K562 (cell line): ENCODE results near the gene YLPM1. TPM values are rescaled to one million over a fixed set of nuclear protein-coding genes. Genes with fewer than 3 reads are reported as not detected.

Experiments used
- ATAC-seq: fragments of 200-7000 bp; cut with Tn5 transposase; 3 replicates; pipeline ENCODE4 v1.9.1; 2020; ENCODE audit warnings: moderate library complexity
- BruUV-seq: library from RNA; stranded (reverse); fragments of 400-500 nt; replicated peaks from 2 replicates; lab custom pipeline; 2021; lab: Mats Ljungman, UMichigan
- CTCF ChIA-PET: fragments of 300-600 bp; formaldehyde crosslinking; extraction: SDS; loops from one replicate; lab custom pipeline; 2021; ENCODE audit warnings: low intra/inter-chr PET ratio; lab: Yijun Ruan, JAX
- POLR2A ChIA-PET: fragments of 300-600, 350-650 bp; sonication (Branson Sonifier 250); formaldehyde crosslinking; extraction: SDS; loops from one replicate; lab custom pipeline; 2021; ENCODE audit warnings: antibody characterized with exemption, inconsistent platforms; lab: Yijun Ruan, JAX
- DNase-seq, 4 experiments: peaks; one replicate each; pipeline versions ENCODE4 v3.0.0 to v3.0.0-alpha.2; 2011 to 2018; ENCODE audit warnings: low spot score in 3 of 4, mixed read lengths in 3 of 4; ENCODE audit errors: extremely low read depth in 1 of 4
- FAIRE-seq: peaks from 2 replicates; lab custom pipeline; 2011; peaks lifted over from hg19 to GRCh38; lab: Jason Lieb, UNC
- H2AFZ ChIP-seq: 2 replicates; pipeline ENCODE4 v1.6.0; 2011; ENCODE audit warnings: low read depth, low read length, control low read depth, inconsistent platforms
- H3K27ac ChIP-seq: fragments of 200-600 bp; 3 replicates; pipeline ENCODE4 v1.8.0; 2011; ENCODE audit warnings: low read depth, mild to moderate bottlenecking, control low read depth, inconsistent platforms, low read length, moderate library complexity, mixed read lengths; ENCODE audit errors: extremely low read depth
- H3K27me3 ChIP-seq, 2 experiments: fragments of 300-600 bp in 1 of 2; 2 replicates in 1 of 2; 3 replicates in 1 of 2; pipeline versions ENCODE4 v1.6.0 to v1.8.0; 2011; ENCODE audit warnings: inconsistent platforms in 2 of 2, low read length in 2 of 2, mild to moderate bottlenecking in 1 of 2, mixed read lengths in 1 of 2, moderate library complexity in 1 of 2; ENCODE audit not compliant: control insufficient read depth in 2 of 2, insufficient read depth in 2 of 2
- H3K36me3 ChIP-seq: fragments of 300-600 bp; 3 replicates; pipeline ENCODE4 v1.8.0; 2011; ENCODE audit warnings: mild to moderate bottlenecking, low read length, inconsistent platforms; ENCODE audit not compliant: control insufficient read depth, insufficient read depth
- H3K4me1 ChIP-seq, 2 experiments: fragments of 200-600 bp in 1 of 2; replicated peaks in 1 of 2; 2 replicates in 1 of 2; 3 replicates in 1 of 2; pipeline versions ENCODE4 v1.5.1 to v1.8.0; 2011; ENCODE audit warnings: inconsistent platforms in 2 of 2, low read length in 2 of 2, mild to moderate bottlenecking in 1 of 2, mixed read lengths in 1 of 2, moderate library complexity in 1 of 2; ENCODE audit not compliant: control insufficient read depth in 2 of 2, insufficient read depth in 2 of 2
- H3K4me2 ChIP-seq: 2 replicates; pipeline ENCODE4 v1.6.1; 2011; ENCODE audit warnings: low read length, control low read depth, inconsistent platforms, mixed read lengths; ENCODE audit not compliant: insufficient read depth
- H3K4me3 ChIP-seq: fragments of 200-600 bp; sonication (generic), shearing (Covaris generic); 2 replicates; pipeline ENCODE4 v1.5.1; 2016; ENCODE audit warnings: control low read depth, inconsistent platforms
- H3K79me2 ChIP-seq: fragments of 200-600 bp; 3 replicates; pipeline ENCODE4 v1.8.0; 2011; ENCODE audit warnings: low read length, inconsistent platforms; ENCODE audit not compliant: control insufficient read depth, insufficient read depth
- H3K9ac ChIP-seq, 2 experiments: 2 replicates each; pipeline versions ENCODE4 v1.6.0 to v1.6.1; 2011; ENCODE audit warnings: low read depth in 2 of 2, low read length in 2 of 2, control low read depth in 1 of 2, inconsistent platforms in 1 of 2, mild to moderate bottlenecking in 1 of 2, mixed read lengths in 1 of 2; ENCODE audit not compliant: insufficient read depth in 1 of 2
- H3K9me1 ChIP-seq: one replicate; pipeline ENCODE4 v1.6.0; 2011; ENCODE audit warnings: inconsistent platforms, mild to moderate bottlenecking, low read length, moderate library complexity; ENCODE audit not compliant: control insufficient read depth, insufficient read depth
- H3K9me3 ChIP-seq: replicated peaks from 2 replicates; pipeline ENCODE4 v1.5.1; 2011; ENCODE audit warnings: low read depth, low read length, inconsistent platforms; ENCODE audit not compliant: control insufficient read depth, insufficient read depth
- H4K20me1 ChIP-seq: replicated peaks from 2 replicates; pipeline ENCODE4 v1.6.1; 2011; ENCODE audit warnings: low read length, inconsistent platforms, mixed read lengths; ENCODE audit not compliant: control insufficient read depth, insufficient read depth
- KLF1 ChIP-seq: fragments of 450-650 bp; IDR thresholded peaks from 2 replicates; pipeline ENCODE4 v1.6.1; 2016; ENCODE audit warnings: missing genetic modification characterization, missing compliant biosample characterization
- MEIS2 ChIP-seq: fragments of 450-650 bp; IDR thresholded peaks from 2 replicates; pipeline ENCODE4 v1.6.1; 2014; ENCODE audit warnings: mild to moderate bottlenecking; ENCODE audit not compliant: partially characterized antibody
- WGBS: fragments of 100-300 bp; shearing (Covaris generic); methylation state at CpG from one replicate; pipeline ENCODE4 v1.1.6; 2016; ENCODE audit warnings: low coverage, mixed read lengths; ENCODE audit not compliant: insufficient coverage; ENCODE audit errors: missing lambda C conversion rate; 5-methylcytosine and 5-hydroxymethylcytosine counted together
- in situ Hi-C: fragments of 300-500 bp; cut with MboI; formaldehyde crosslinking; loops from 4 replicates; pipeline ENCODE4 v1.15.0; 2018; ENCODE audit warnings: inconsistent platforms, mixed read lengths
- intact Hi-C: fragments of 100-400 bp; cut with micrococcal nuclease; formaldehyde crosslinking; loops from 2 replicates; pipeline ENCODE4 v1.14.2; 2022
- polyA plus RNA-seq, 8 experiments: library from polyadenylated mRNA; depleted of rRNA in 4 of 8; stranded (reverse) in 5 of 8; unstranded in 3 of 8; fragments of >200 nt; fragmentation: Nextera tagmentation in 2 of 8; fragmentation: Illumina TruSeq in 1 of 8; extraction: Ambion mirVana in 2 of 8; extraction: Trizol in 1 of 8; gene quantifications; 2 replicates each; pipeline versions ENCODE4 v1.2.1 to v1.2.3, GENCODE V29; 2011 to 2014; ENCODE audit warnings: inconsistent platforms in 1 of 8, missing spikeins in 1 of 8
- total RNA-seq, 7 experiments: library from RNA; depleted of rRNA in 6 of 7; stranded (reverse); fragments of >200 nt in 6 of 7; fragmentation: Illumina TruSeq in 2 of 7; extraction: Trizol in 2 of 7; gene quantifications; 2 replicates each; pipeline versions ENCODE4 v1.2.1 to v1.2.3, GENCODE V29; 2011 to 2021; ENCODE audit warnings: low replicate concordance in 1 of 7
- TF ChIP-seq, protein P1 (sequence below), 2 experiments: IDR thresholded peaks in 1 of 2; conservative IDR thresholded peaks in 1 of 2; 2 replicates each; pipeline ENCODE4 v1.6.1; 2016; ENCODE audit warnings: low read depth in 2 of 2, mild to moderate bottlenecking in 1 of 2, missing compliant biosample characterization in 1 of 2, missing genetic modification characterization in 1 of 2, moderate library complexity in 1 of 2
- TF ChIP-seq, protein P2 (sequence below): fragments of 450-650 bp; IDR thresholded peaks from 2 replicates; pipeline ENCODE4 v1.6.1; 2016

YLPM1 gene
- total and polyA plus RNA-seq, 9 of the 15 experiments (the other 6 are each of a cell fraction or from before 2014, with no cell fraction given): 7.2 to 32.7 (median 14.6) TPM

DNA sequence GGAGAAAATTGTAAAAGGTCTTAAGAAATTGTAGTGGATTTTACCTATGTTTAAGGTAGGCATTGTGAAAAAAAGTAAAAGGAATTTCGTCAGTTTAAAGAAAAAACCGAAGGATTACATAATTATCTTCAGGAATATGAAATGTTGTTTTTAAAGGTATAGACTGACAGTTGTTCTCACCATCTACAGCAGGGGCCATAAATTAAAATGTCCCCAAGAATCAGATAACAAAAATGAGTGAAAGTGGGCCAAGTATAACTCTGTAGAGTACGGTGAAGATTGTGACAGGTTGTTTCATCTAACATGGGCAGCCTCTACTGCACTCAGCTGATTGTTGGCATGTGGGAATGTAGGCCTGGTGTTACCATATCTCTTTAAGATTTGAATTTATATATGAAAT lies 38.3 kb downstream of the YLPM1 start:
- H3K9me1 ChIP-seq: no peaks in the 10 kb centered on the region
- ChIA-PET CTCF (no interaction called here), POLR2A (no interaction called here)
- no peaks in the 10 kb centered on the region for H3K27me3 ChIP-seq
- H3K27ac ChIP-seq: no peak overlapping the region
- DNase-seq: no peak
- ATAC-seq: no peak
- peaks cover 0 to 2% of the 10 kb centered on the region in 2 experiments; a peak in 1 of 5 replicates for H3K4me1 ChIP-seq
- H3K79me2 ChIP-seq: no peaks in the 10 kb centered on the region
- FAIRE-seq: no peak
- no peaks in the 10 kb centered on the region for H3K9me3 ChIP-seq
- intact Hi-C loops: loop anchor here (5.0 kb wide), 1 partner anchor 299 kb away; no protein-coding TSS in a partner anchor
- WGBS: 31% methylated on average over 3 of the region's 3 CpGs
- H2AFZ ChIP-seq: no peak overlapping the region
- no peak overlapping the region for H3K4me3 ChIP-seq
- TF ChIP-seq, protein P1, sequence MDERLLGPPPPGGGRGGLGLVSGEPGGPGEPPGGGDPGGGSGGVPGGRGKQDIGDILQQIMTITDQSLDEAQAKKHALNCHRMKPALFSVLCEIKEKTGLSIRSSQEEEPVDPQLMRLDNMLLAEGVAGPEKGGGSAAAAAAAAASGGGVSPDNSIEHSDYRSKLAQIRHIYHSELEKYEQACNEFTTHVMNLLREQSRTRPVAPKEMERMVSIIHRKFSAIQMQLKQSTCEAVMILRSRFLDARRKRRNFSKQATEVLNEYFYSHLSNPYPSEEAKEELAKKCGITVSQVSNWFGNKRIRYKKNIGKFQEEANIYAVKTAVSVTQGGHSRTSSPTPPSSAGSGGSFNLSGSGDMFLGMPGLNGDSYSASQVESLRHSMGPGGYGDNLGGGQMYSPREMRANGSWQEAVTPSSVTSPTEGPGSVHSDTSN (CRISPR knock-in tag; IDR thresholded peaks at IDR 0.05; ENCODE audit: low read depth): no peak
- TF ChIP-seq, protein P1 (tag; conservative IDR thresholded peaks at IDR 0.05; ENCODE audit: low read depth): peak; percentile 77
- TF ChIP-seq MEIS2: peak; percentile 92
- TF ChIP-seq KLF1 (tag): no peak
- TF ChIP-seq, protein P2, sequence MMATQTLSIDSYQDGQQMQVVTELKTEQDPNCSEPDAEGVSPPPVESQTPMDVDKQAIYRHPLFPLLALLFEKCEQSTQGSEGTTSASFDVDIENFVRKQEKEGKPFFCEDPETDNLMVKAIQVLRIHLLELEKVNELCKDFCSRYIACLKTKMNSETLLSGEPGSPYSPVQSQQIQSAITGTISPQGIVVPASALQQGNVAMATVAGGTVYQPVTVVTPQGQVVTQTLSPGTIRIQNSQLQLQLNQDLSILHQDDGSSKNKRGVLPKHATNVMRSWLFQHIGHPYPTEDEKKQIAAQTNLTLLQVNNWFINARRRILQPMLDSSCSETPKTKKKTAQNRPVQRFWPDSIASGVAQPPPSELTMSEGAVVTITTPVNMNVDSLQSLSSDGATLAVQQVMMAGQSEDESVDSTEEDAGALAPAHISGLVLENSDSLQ: peak; percentile 78
- BruUV-seq: no TSS peak
- in situ Hi-C loops: no loop called here
- H4K20me1 ChIP-seq: no peaks in the 10 kb centered on the region
- no peak overlapping the region for H3K9ac ChIP-seq
- H3K36me3 ChIP-seq: peaks cover 49% of the 10 kb centered on the region; the same call in 1 of the 3 replicates
- no peak overlapping the region for H3K4me2 ChIP-seq
